IMR-90 (cell line): ENCODE results near the gene THOP1. TPM values are rescaled to one million over a fixed set of nuclear protein-coding genes. Genes with fewer than 3 reads are reported as not detected.

Experiments
- ATAC-seq: fragments of 200-7000 bp; cut with Tn5 transposase; 2 replicates; pipeline ENCODE4 v1.9.1; 2020; ENCODE audit warnings: low read depth, mild to moderate bottlenecking, moderate library complexity
- BruUV-seq: library from RNA; stranded (reverse); fragments of 400-500 nt; replicated peaks from 2 replicates; lab custom pipeline; 2021; lab: Mats Ljungman, UMichigan
- CTCF ChIA-PET: fragments of 300-600 bp; formaldehyde crosslinking; extraction: SDS; loops from one replicate; lab custom pipeline; 2021; ENCODE audit warnings: antibody characterized with exemption; lab: Yijun Ruan, JAX
- POLR2A ChIA-PET: fragments of 300-600 bp; sonication (Branson Sonifier 250); formaldehyde crosslinking; loops from one replicate; lab custom pipeline; 2022; ENCODE audit warnings: antibody characterized with exemption; ENCODE audit not compliant: unreplicated experiment; lab: Charles Lee
- DNase-seq: peaks from one replicate; pipeline ENCODE4 v3.0.0; 2013
- H2AFZ ChIP-seq: replicated peaks from 2 replicates; pipeline ENCODE3; 2013; ENCODE audit warnings: low read length, mild to moderate bottlenecking; ENCODE audit not compliant: poor library complexity
- H2AK5ac ChIP-seq: 2 replicates; pipeline ENCODE4 v1.6.1; 2013; ENCODE audit warnings: low read depth, low read length, inconsistent platforms
- H2AK9ac ChIP-seq: replicated peaks from 2 replicates; pipeline ENCODE3; 2013; ENCODE audit warnings: mild to moderate bottlenecking, low read depth, low read length, moderate library complexity; ENCODE audit not compliant: poor library complexity
- H2BK120ac ChIP-seq: 2 replicates; pipeline ENCODE4 v1.6.1; 2013; ENCODE audit warnings: low read depth, low read length, inconsistent platforms
- H2BK15ac ChIP-seq: 3 replicates; pipeline ENCODE4 v1.6.1; 2013; ENCODE audit warnings: low read depth, low read length, inconsistent platforms
- H2BK20ac ChIP-seq: 2 replicates; pipeline ENCODE4 v1.6.1; 2013; ENCODE audit warnings: low read depth, mild to moderate bottlenecking, inconsistent platforms, low read length, moderate library complexity
- H2BK5ac ChIP-seq: 2 replicates; pipeline ENCODE4 v1.6.1; 2013; ENCODE audit warnings: mild to moderate bottlenecking, low read depth, low read length, inconsistent platforms; ENCODE audit not compliant: poor library complexity, severe bottlenecking
- H3K14ac ChIP-seq: replicated peaks from 2 replicates; pipeline ENCODE4 v1.6.1; 2013; ENCODE audit warnings: low read depth, low read length, inconsistent platforms
- H3K18ac ChIP-seq: 2 replicates; pipeline ENCODE4 v1.6.1; 2013; ENCODE audit warnings: low read depth, low read length, control low read depth
- H3K23ac ChIP-seq: 2 replicates; pipeline ENCODE4 v1.6.1; 2013; ENCODE audit warnings: low read depth, low read length, inconsistent platforms
- H3K27ac ChIP-seq: 2 replicates; pipeline ENCODE4 v1.5.1; 2013; ENCODE audit warnings: mild to moderate bottlenecking, control low read depth, low read length; ENCODE audit not compliant: insufficient read depth
- H3K27me3 ChIP-seq: 2 replicates; pipeline ENCODE4 v1.6.1; 2013; ENCODE audit warnings: low read length; ENCODE audit not compliant: control insufficient read depth, insufficient read depth
- H3K36me3 ChIP-seq: 2 replicates; pipeline ENCODE4 v1.6.1; 2013; ENCODE audit warnings: low read length, mixed read lengths; ENCODE audit not compliant: control insufficient read depth, insufficient read depth
- H3K4ac ChIP-seq: 2 replicates; pipeline ENCODE4 v1.6.1; 2013; ENCODE audit warnings: low read depth, low read length, inconsistent platforms
- H3K4me1 ChIP-seq: 2 replicates; pipeline ENCODE4 v1.6.1; 2013; ENCODE audit warnings: low read length, mixed read lengths; ENCODE audit not compliant: control insufficient read depth, insufficient read depth
- H3K4me2 ChIP-seq: 2 replicates; pipeline ENCODE4 v1.6.1; 2013; ENCODE audit warnings: low read depth, mild to moderate bottlenecking, control low read depth, low read length, moderate library complexity
- H3K4me3 ChIP-seq: 2 replicates; pipeline ENCODE4 v1.5.1; 2013; ENCODE audit warnings: low read depth, mild to moderate bottlenecking, control low read depth, low read length, moderate library complexity; ENCODE audit not compliant: insufficient read depth
- H3K56ac ChIP-seq: 2 replicates; pipeline ENCODE4 v1.6.1; 2013; ENCODE audit warnings: low read length, inconsistent platforms; ENCODE audit not compliant: insufficient read depth; ENCODE audit errors: extremely low read depth
- H3K79me1 ChIP-seq, 2 experiments: 2 replicates each; pipeline ENCODE4 v1.6.1; 2013; ENCODE audit warnings: low read length in 2 of 2, inconsistent platforms in 1 of 2, low read depth in 1 of 2
- H3K9ac ChIP-seq: 2 replicates; pipeline ENCODE4 v1.6.1; 2013; ENCODE audit warnings: low read depth, low read length, control low read depth
- H3K9me1 ChIP-seq: 2 replicates; pipeline ENCODE4 v1.6.1; 2013; ENCODE audit warnings: low read length, inconsistent platforms; ENCODE audit not compliant: insufficient read depth
- H3K9me3 ChIP-seq: 2 replicates; pipeline ENCODE4 v1.6.1; 2013; ENCODE audit warnings: low read length; ENCODE audit not compliant: control insufficient read depth, insufficient read depth
- H4K20me1 ChIP-seq: 2 replicates; pipeline ENCODE4 v1.6.1; 2013; ENCODE audit warnings: low read length, inconsistent platforms; ENCODE audit not compliant: insufficient read depth
- H4K5ac ChIP-seq: 2 replicates; pipeline ENCODE4 v1.6.1; 2013; ENCODE audit warnings: mild to moderate bottlenecking, low read depth, low read length, control low read depth
- H4K8ac ChIP-seq, 2 experiments: 2 replicates each; pipeline ENCODE4 v1.6.1; 2013; ENCODE audit warnings: low read depth in 2 of 2, low read length in 2 of 2, control low read depth in 1 of 2, inconsistent platforms in 1 of 2
- H4K91ac ChIP-seq: 2 replicates; pipeline ENCODE4 v1.6.1; 2013; ENCODE audit warnings: low read depth, low read length, inconsistent platforms; ENCODE audit not compliant: insufficient read depth
- BHLHE40 ChIP-seq: fragments of 150-350 bp; IDR thresholded peaks from 2 replicates; pipeline ENCODE4 v1.6.1; 2016; ENCODE audit warnings: mild to moderate bottlenecking, low read depth, low read length
- CHD1 ChIP-seq: IDR thresholded peaks from 2 replicates; pipeline ENCODE4 v1.6.1; 2012; ENCODE audit warnings: low read depth, low read length, improper control_type of control experiment
- FOS ChIP-seq: fragments of 150-350 bp; IDR thresholded peaks from 2 replicates; pipeline ENCODE4 v1.6.1; 2016; ENCODE audit warnings: low read depth, low read length
- MAFK ChIP-seq: IDR thresholded peaks from 2 replicates; pipeline ENCODE4 v1.6.1; 2012; ENCODE audit warnings: low read depth, low read length, improper control_type of control experiment
- MXI1 ChIP-seq: IDR thresholded peaks from 2 replicates; pipeline ENCODE4 v1.6.1; 2012; ENCODE audit warnings: low read depth, mild to moderate bottlenecking, low read length, moderate library complexity, borderline replicate concordance
- RCOR1 ChIP-seq: IDR thresholded peaks from 2 replicates; pipeline ENCODE4 v1.6.1; 2012; ENCODE audit warnings: mild to moderate bottlenecking, low read length, improper control_type of control experiment; ENCODE audit not compliant: insufficient replicate concordance
- RFX5 ChIP-seq: IDR thresholded peaks from 2 replicates; pipeline ENCODE4 v1.8.0; 2012; ENCODE audit warnings: low read depth, mild to moderate bottlenecking, low read length, moderate library complexity
- USF2 ChIP-seq: fragments of 150-350 bp; IDR thresholded peaks from 2 replicates; pipeline ENCODE4 v1.6.1; 2017; ENCODE audit warnings: mild to moderate bottlenecking, antibody characterized with exemption, low read length, low read depth
- WGBS, 2 experiments: methylation state at CpG; one replicate each; pipeline versions ENCODE4 v1.1.5 to v1.1.7; 2013; ENCODE audit warnings: missing lambda C conversion rate in 2 of 2; ENCODE audit not compliant: insufficient read length in 1 of 2; ENCODE audit errors: extremely low coverage in 2 of 2; 5-methylcytosine and 5-hydroxymethylcytosine counted together
- dilution Hi-C: fragments of 300-500 bp; cut with HindIII; formaldehyde crosslinking; loops from one replicate; pipeline ENCODE4 v1.14.3; 2018; ENCODE audit warnings: low sequenced_read_pairs; ENCODE audit not compliant: unreplicated experiment
- in situ Hi-C: fragments of 300-500 bp; cut with MboI; formaldehyde crosslinking; loops from 3 replicates; pipeline ENCODE4 v1.14.3; 2019; ENCODE audit warnings: low sequenced_read_pairs, inconsistent platforms, mixed read lengths
- intact Hi-C: fragments of 100-400 bp; cut with micrococcal nuclease; formaldehyde crosslinking; loops from 2 replicates; pipeline ENCODE4 v1.10.0; 2022
- polyA plus RNA-seq, 3 experiments: library from polyadenylated mRNA; depleted of rRNA; stranded (reverse); fragments of >200 nt; gene quantifications; 2 replicates each; pipeline ENCODE4 v1.2.3, GENCODE V29; 2012; ENCODE audit warnings: low replicate concordance in 1 of 3
- total RNA-seq: library from RNA; depleted of rRNA; stranded (reverse); fragments of >200 nt; gene quantifications from 2 replicates; pipeline ENCODE4 v1.2.3, GENCODE V29; 2012

Gene THOP1
- total and polyA plus RNA-seq, 2 of the 4 experiments (the other 2 are of a cell fraction): 57.5 to 91.9 TPM

DNA sequence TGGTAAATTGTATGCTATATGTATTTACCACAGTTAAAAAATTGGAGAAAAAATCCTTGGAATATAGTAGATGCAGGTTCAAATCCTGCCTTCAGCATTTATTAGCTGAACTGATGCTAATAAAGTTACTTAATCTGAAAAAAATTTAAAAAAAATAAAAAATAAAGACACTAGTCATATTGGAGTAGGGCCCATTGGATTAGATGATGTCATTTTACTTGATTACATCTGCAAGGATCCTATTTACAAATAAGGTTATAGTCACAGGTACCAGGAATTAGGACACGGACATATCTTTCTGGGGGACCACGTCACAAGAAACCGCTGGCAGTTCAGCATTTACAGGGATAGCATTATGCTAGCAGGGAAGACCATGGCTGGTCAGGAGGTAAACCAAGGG, 62.2 kb downstream of the THOP1 start:
- intact Hi-C loops: no loop called here
- TF ChIP-seq BHLHE40: no peak
- TF ChIP-seq MXI1: no peak
- no peak for TF ChIP-seq RCOR1
- no peak for TF ChIP-seq MAFK
- TF ChIP-seq USF2: no peak
- no peak for TF ChIP-seq RFX5
- TF ChIP-seq CHD1: no peak
- TF ChIP-seq FOS: no peak

More for the DNA sequence above, 62.2 kb downstream of the THOP1 start:
- dilution Hi-C loops: no loop called here
- no peak overlapping the region for H2BK5ac ChIP-seq
- no peak overlapping the region for H3K4ac ChIP-seq
- no peak overlapping the region for H3K9ac ChIP-seq
- H3K4me3 ChIP-seq: no peak overlapping the region
- H2BK120ac ChIP-seq: no peak overlapping the region
- POLR2A ChIA-PET: no interaction called here
- H4K8ac ChIP-seq: no peak overlapping the region
- H3K18ac ChIP-seq: no peak overlapping the region
- no peak overlapping the region for H2BK15ac ChIP-seq
- peaks cover 38% of the 10 kb centered on the region for H3K36me3 ChIP-seq
- ATAC-seq (no peak), DNase-seq (no peak)
- H3K14ac ChIP-seq: no peak overlapping the region
- no peak overlapping the region for H2BK20ac ChIP-seq
- no peak overlapping the region for H3K27ac ChIP-seq
- no peaks in the 10 kb centered on the region for H4K20me1 ChIP-seq
- BruUV-seq: no TSS peak
- no peak overlapping the region for H3K23ac ChIP-seq
- no peak overlapping the region for H2AFZ ChIP-seq
- peaks cover 31 to 56% of the 10 kb centered on the region in 2 experiments for H3K79me1 ChIP-seq
- CTCF ChIA-PET: no interaction called here
- H3K56ac ChIP-seq: no peak overlapping the region
- no peak overlapping the region for H3K4me2 ChIP-seq
- H3K9me3 ChIP-seq: peaks cover 63% of the 10 kb centered on the region
- in situ Hi-C loops: no loop called here
- no peaks in the 10 kb centered on the region for H3K9me1 ChIP-seq
- H2AK9ac ChIP-seq: no peak overlapping the region
- H2AK5ac ChIP-seq: no peak overlapping the region
- H3K27me3 ChIP-seq: no peaks in the 10 kb centered on the region
- peaks cover 2% of the 10 kb centered on the region for H3K4me1 ChIP-seq
- no CpG with 5 or more reads among the region's 3 CpGs for WGBS, 2 experiments
- no peak overlapping the region for H4K91ac ChIP-seq
- no peak overlapping the region for H4K5ac ChIP-seq
